BLaER1 treated with 17β-estradiol and CSF1 and Interleukin-3, amounts not matched to agents 10 nM and 100 nM (cell line): ENCODE results near the gene CCDC175.
A peak's percentile ranks its signal among the peaks of the same experiment; 100 is the strongest.

Experiments used
- H3K27ac ChIP-seq, 11 experiments: shearing (Covaris generic); formaldehyde crosslinking; 2 replicates each; pipeline ENCODE4 v1.8.1; 2022
- H3K27me3 ChIP-seq, 11 experiments: shearing (Covaris generic); formaldehyde crosslinking; 2 replicates each; pipeline ENCODE4 v1.8.1; 2022
- H3K36me3 ChIP-seq, 11 experiments: shearing (Covaris generic); formaldehyde crosslinking; 2 replicates each; pipeline ENCODE4 v1.8.1; 2022
- H3K4me1 ChIP-seq, 10 experiments: shearing (Covaris generic); formaldehyde crosslinking; 2 replicates each; pipeline ENCODE4 v1.8.1; 2022
- H3K4me2 ChIP-seq, 11 experiments: shearing (Covaris generic); formaldehyde crosslinking; 2 replicates each; pipeline ENCODE4 v1.8.1; 2022
- H3K4me3 ChIP-seq, 10 experiments: shearing (Covaris generic); formaldehyde crosslinking; 2 replicates each; pipeline ENCODE4 v1.8.1; 2022
- H3K9ac ChIP-seq, 11 experiments: shearing (Covaris generic); formaldehyde crosslinking; 2 replicates each; pipeline ENCODE4 v1.8.1; 2022
- H3K9me3 ChIP-seq, 11 experiments: shearing (Covaris generic); formaldehyde crosslinking; replicated peaks in 1 of 11; 2 replicates each; pipeline ENCODE4 v1.8.1; 2022
- H4K20me1 ChIP-seq, 11 experiments: shearing (Covaris generic); formaldehyde crosslinking; 2 replicates each; pipeline ENCODE4 v1.8.1; 2022
- Cebpa-rat ChIP-seq, 11 experiments: shearing (Covaris generic); IDR thresholded peaks; 2 replicates each; pipeline ENCODE4 v1.8.1; 2022

Gene CCDC175

GRCh38 chr14:59585891-59586554, 9.4 kb upstream of the CCDC175 start:
- peak overlapping the region in 10 of 11 experiments; percentile 4 to 70 (median 42); a peak in 19 of 22 replicates for H3K4me2 ChIP-seq
- H3K4me1 ChIP-seq = peaks cover 5 to 18% (median 10%) of the 10 kb centered on the region in 10 experiments; a peak in 16 of 20 replicates
- H3K27me3 ChIP-seq = no peaks in the 10 kb centered on the region
- TF ChIP-seq Cebpa-rat (IDR thresholded peaks at IDR 0.05) = no peak
- H4K20me1 ChIP-seq = no peaks in the 10 kb centered on the region
- no peaks in the 10 kb centered on the region for H3K36me3 ChIP-seq
- H3K9me3 ChIP-seq = peaks cover 0 to 14% (median 7%) of the 10 kb centered on the region in 11 experiments; a peak in 9 of 22 replicates
- H3K27ac ChIP-seq = 0 out of 22 replicates have a peak overlapping the region, but pooled peaks of 1 of the 11 experiments have one; percentile 9
- no peak overlapping the region for H3K4me3 ChIP-seq
- H3K9ac ChIP-seq = no peak overlapping the region

- H3K4me2 ChIP-seq = no peak overlapping the region
- no peaks in the 10 kb centered on the region for H4K20me1 ChIP-seq
- no peaks in the 10 kb centered on the region for H3K27me3 ChIP-seq
- H3K4me1 ChIP-seq = peaks cover 5 to 18% (median 10%) of the 10 kb centered on the region in 10 experiments; a peak in 16 of 20 replicates
- H3K36me3 ChIP-seq = no peaks in the 10 kb centered on the region
- no peak overlapping the region for H3K9ac ChIP-seq
- TF ChIP-seq Cebpa-rat (IDR thresholded peaks at IDR 0.05) = no peak
- H3K4me3 ChIP-seq = no peak overlapping the region
- H3K27ac ChIP-seq = no peak overlapping the region
- H3K9me3 ChIP-seq = peaks cover 0 to 14% (median 7%) of the 10 kb centered on the region in 11 experiments; a peak in 9 of 22 replicates
Observed at GRCh38 chr14:59583755-59584154, 7.1 kb upstream of the CCDC175 start.

DNA sequence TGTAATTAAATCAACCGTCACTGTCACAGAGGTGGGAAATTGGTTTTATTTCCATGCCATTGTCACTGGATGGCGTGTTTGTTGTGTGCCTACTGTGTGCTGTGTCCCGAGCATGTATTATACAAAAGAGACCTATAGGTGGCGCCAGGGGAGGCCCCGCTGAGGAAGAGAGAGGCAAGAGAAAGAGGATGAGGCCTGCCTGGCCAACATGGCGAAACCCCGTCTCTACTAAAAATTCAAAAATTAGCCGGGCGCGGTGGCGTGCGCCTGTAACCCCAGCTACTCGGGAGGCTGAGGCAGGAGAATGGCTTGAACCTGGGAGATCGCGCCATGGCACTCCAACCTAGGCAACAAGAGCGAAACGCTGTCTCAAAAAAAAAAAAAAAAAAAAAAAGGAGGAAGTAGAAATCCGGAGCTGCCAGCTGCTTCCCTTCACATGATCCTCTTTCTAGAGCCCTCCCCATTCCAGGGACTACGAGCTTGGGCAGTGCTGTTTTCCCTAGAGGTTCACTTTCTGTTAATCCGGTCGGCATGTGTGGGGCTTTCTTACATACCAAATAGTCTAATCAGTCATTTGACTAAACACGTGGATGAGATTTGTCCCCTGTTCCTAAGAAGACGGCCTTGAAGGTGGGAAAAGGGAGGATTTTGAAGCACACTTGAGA, 6.4 kb upstream of the CCDC175 start:
- Histone ChIP-seq H4K20me1 (no peaks in the 10 kb centered on the region), H3K4me3 (no peak overlapping the region), H3K36me3 (no peaks in the 10 kb centered on the region), H3K9me3 (peaks cover 0 to 14% (median 7%) of the 10 kb centered on the region in 11 experiments; a peak in 9 of 22 replicates), H3K27me3 (no peaks in the 10 kb centered on the region), H3K27ac (no peak overlapping the region), H3K4me2 (peak overlapping the region in 1 of 11 experiments; percentile 34; a peak in 1 of 22 replicates), H3K4me1 (peaks cover 5 to 18% (median 10%) of the 10 kb centered on the region in 10 experiments; a peak in 16 of 20 replicates), H3K9ac (no peak overlapping the region)
- no peak for TF ChIP-seq Cebpa-rat (IDR thresholded peaks at IDR 0.05)

DNA sequence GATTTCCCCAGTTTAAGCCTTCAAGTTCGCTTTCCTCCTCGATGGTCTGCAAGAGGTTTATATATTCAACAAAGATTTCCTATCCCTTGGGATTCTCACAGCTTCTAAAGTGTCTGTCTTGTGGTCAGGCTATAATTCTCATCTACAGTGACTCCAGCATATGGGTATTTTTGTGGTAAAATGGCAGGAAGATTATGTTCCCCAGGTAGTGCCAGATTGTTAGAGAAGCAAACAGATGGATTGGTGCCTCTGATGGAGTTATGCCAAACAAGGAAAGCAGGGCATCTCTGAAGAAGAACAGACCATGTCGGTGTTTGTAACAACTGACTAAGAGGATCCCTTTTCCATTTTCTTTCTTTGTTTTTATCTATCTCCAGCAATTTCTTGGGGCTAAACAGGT, 5.5 kb upstream of the CCDC175 start:
- H3K36me3 ChIP-seq = no peaks in the 10 kb centered on the region
- no peaks in the 10 kb centered on the region for H4K20me1 ChIP-seq
- no peak overlapping the region for H3K27ac ChIP-seq
- peaks cover 5 to 18% (median 10%) of the 10 kb centered on the region in 10 experiments; a peak in 16 of 20 replicates for H3K4me1 ChIP-seq
- no peak overlapping the region for H3K4me3 ChIP-seq
- no peak for TF ChIP-seq Cebpa-rat (IDR thresholded peaks at IDR 0.05)
- H3K9me3 ChIP-seq = peaks cover 0 to 14% (median 7%) of the 10 kb centered on the region in 11 experiments; a peak in 9 of 22 replicates
- H3K27me3 ChIP-seq = no peaks in the 10 kb centered on the region
- no peak overlapping the region for H3K4me2 ChIP-seq
- H3K9ac ChIP-seq = no peak overlapping the region

DNA sequence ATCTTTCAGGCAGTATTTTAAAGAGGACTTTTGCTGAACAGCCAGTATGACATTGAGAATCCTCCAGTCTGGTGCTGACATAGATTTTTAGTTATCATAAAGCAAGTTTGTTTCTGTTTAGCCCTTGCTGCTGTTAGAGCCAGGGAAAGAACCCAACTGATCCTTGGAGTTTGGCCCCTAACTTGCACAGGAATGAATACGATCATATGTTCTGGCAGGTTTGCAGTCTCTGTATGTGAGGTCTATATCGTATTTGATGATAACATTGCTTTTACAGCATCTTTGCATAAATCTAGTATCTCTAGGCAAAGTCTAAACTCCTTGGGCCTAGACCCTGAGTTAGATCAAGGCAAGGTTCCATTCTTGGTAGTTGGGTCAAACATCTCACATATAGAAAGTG, 4.3 kb upstream of the CCDC175 start:
- H3K4me2 ChIP-seq = no peak overlapping the region
- H3K9ac ChIP-seq = no peak overlapping the region
- no peaks in the 10 kb centered on the region for H3K36me3 ChIP-seq
- no peaks in the 10 kb centered on the region for H4K20me1 ChIP-seq
- no peak overlapping the region for H3K4me3 ChIP-seq
- H3K27me3 ChIP-seq = peaks cover 0 to 9% (median 6%) of the 10 kb centered on the region in 11 experiments; a peak in 14 of 22 replicates
- peaks cover 5 to 17% (median 13%) of the 10 kb centered on the region in 11 experiments; a peak in 11 of 22 replicates for H3K9me3 ChIP-seq
- TF ChIP-seq Cebpa-rat (IDR thresholded peaks at IDR 0.05) = no peak
- H3K27ac ChIP-seq = no peak overlapping the region
- peaks cover 3 to 9% (median 5%) of the 10 kb centered on the region in 10 experiments; a peak in 16 of 20 replicates for H3K4me1 ChIP-seq

- H3K27me3 ChIP-seq = no peaks in the 10 kb centered on the region
- H3K4me1 ChIP-seq = no peaks in the 10 kb centered on the region
- H4K20me1 ChIP-seq = no peaks in the 10 kb centered on the region
- H3K4me2 ChIP-seq = no peak overlapping the region
- no peaks in the 10 kb centered on the region for H3K9me3 ChIP-seq
- no peak overlapping the region for H3K9ac ChIP-seq
- TF ChIP-seq Cebpa-rat (IDR thresholded peaks at IDR 0.05) = no peak
- no peak overlapping the region for H3K4me3 ChIP-seq
- H3K36me3 ChIP-seq = no peaks in the 10 kb centered on the region
- H3K27ac ChIP-seq = no peak overlapping the region
Observed at GRCh38 chr14:59570122-59570521, 6.5 kb downstream of the CCDC175 start.

DNA sequence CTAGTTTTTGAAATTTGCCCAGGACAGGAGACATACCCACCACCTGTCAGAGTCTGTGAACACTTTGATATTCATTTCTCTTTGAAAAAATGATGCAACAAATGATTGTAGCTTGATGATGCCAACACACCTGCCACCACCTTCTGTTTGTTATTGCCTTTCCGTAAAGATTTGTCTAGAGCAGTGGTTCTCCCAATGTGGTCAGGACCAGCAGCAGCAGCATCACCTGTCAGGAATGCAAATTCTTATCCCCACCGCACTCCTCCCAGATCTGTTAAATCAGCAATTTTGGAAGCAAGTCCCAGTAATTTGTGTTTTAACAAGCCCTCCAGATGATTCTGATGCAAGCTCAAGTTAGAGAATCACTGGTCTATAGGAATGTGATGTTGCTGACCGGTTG, 9.9 kb downstream of the CCDC175 start:
- Histone ChIP-seq H3K9ac (no peak overlapping the region), H3K4me1 (no peaks in the 10 kb centered on the region), H4K20me1 (no peaks in the 10 kb centered on the region), H3K27me3 (no peaks in the 10 kb centered on the region), H3K9me3 (no peaks in the 10 kb centered on the region), H3K4me2 (no peak overlapping the region), H3K27ac (no peak overlapping the region), H3K36me3 (no peaks in the 10 kb centered on the region), H3K4me3 (no peak overlapping the region)
- TF ChIP-seq Cebpa-rat (IDR thresholded peaks at IDR 0.05) = no peak

DNA sequence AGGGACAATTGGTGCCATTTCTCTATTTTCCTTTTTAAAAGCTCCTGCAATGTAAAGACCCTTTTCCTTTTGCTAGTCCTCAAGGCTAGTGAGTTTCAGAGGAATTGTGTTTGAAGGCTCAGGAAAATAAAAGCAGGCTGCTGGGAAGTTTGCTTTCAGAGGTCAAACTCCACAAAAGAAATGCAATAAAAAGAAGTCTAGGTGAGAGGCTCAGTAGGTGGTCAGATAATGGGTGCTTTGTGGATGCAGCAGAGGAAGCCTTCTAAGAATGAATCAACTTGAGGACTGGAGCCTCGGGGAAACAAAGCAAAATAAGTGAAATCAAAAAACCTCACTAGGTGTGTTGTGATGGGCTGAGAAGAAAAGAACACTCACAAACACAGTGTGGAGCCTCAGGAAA, 10.3 kb downstream of the CCDC175 start:
- Histone ChIP-seq H3K9ac (no peak overlapping the region), H3K27ac (no peak overlapping the region), H3K4me1 (no peaks in the 10 kb centered on the region), H3K4me2 (no peak overlapping the region), H3K4me3 (no peak overlapping the region), H3K27me3 (no peaks in the 10 kb centered on the region), H4K20me1 (no peaks in the 10 kb centered on the region), H3K36me3 (no peaks in the 10 kb centered on the region), H3K9me3 (no peaks in the 10 kb centered on the region)
- TF ChIP-seq Cebpa-rat (IDR thresholded peaks at IDR 0.05) = no peak

DNA sequence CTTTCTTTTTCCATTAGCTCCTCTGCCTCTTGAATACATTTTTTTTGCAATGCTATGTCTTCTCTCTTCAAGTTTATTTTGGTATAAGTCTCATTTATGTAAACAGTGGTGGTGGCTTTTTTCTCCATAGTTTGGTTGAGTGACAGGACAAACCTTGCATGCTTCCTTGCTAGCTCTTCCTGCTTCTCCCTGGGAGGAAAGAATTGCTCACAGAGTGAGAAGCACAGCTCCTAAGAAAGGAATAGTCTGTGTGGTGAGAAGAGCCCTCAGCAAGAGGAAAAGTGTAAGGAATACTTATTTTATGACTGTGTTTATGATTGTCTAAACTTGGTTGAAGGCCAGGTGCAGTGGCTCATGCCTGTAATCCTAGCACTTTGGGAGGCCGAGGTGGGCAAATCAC, 11.5 kb downstream of the CCDC175 start:
- Histone ChIP-seq H3K4me1 (no peaks in the 10 kb centered on the region), H3K9ac (no peak overlapping the region), H4K20me1 (no peaks in the 10 kb centered on the region), H3K9me3 (no peaks in the 10 kb centered on the region), H3K27me3 (no peaks in the 10 kb centered on the region), H3K27ac (no peak overlapping the region), H3K4me2 (no peak overlapping the region), H3K36me3 (no peaks in the 10 kb centered on the region), H3K4me3 (no peak overlapping the region)
- no peak for TF ChIP-seq Cebpa-rat (IDR thresholded peaks at IDR 0.05)
